Neural progenitor cell (in vitro differentiated cells): ENCODE data around the gene PLOD3. TPM values are rescaled to one million over a fixed set of nuclear protein-coding genes. Genes with fewer than 3 reads are reported as not detected.
A peak's percentile ranks its signal among the peaks of the same experiment; 100 is the strongest.

Experiments
- DNase-seq: peaks from one replicate; pipeline ENCODE4 v3.0.0-alpha.2; 2016; ENCODE audit warnings: low spot score
- H2AFZ ChIP-seq: fragments of 200-600 bp; sonication (generic); replicated peaks from 2 replicates; pipeline ENCODE4 v1.6.1; 2016; ENCODE audit warnings: antibody characterized with exemption
- H3F3A ChIP-seq: fragments of 200-600 bp; sonication (generic); 2 replicates; pipeline ENCODE4 v1.6.1; 2016; ENCODE audit warnings: antibody characterized with exemption, low read depth
- H3K27ac ChIP-seq: fragments of 200-600 bp; sonication (generic); 2 replicates; pipeline ENCODE4 v1.5.1; 2016; ENCODE audit warnings: mild to moderate bottlenecking
- H3K27me3 ChIP-seq: fragments of 200-600 bp; sonication (generic); 2 replicates; pipeline ENCODE4 v1.6.1; 2016; ENCODE audit warnings: mild to moderate bottlenecking, moderate library complexity
- H3K36me3 ChIP-seq: fragments of 200-600 bp; sonication (generic); 2 replicates; pipeline ENCODE4 v1.5.1; 2016
- H3K4me1 ChIP-seq: fragments of 200-600 bp; sonication (generic); 2 replicates; pipeline ENCODE4 v1.6.1; 2016; ENCODE audit warnings: mixed run types
- H3K4me2 ChIP-seq: fragments of 200-600 bp; sonication (generic); 2 replicates; pipeline ENCODE4 v1.6.1; 2016
- H3K4me3 ChIP-seq: fragments of 200-600 bp; sonication (generic); 2 replicates; pipeline ENCODE4 v1.5.1; 2016
- H3K79me2 ChIP-seq: fragments of 200-600 bp; sonication (generic); 2 replicates; pipeline ENCODE4 v1.6.1; 2016; ENCODE audit warnings: low read depth
- H3K9ac ChIP-seq: fragments of 200-600 bp; sonication (generic); 2 replicates; pipeline ENCODE4 v1.6.1; 2016
- H3K9me3 ChIP-seq: fragments of 200-600 bp; sonication (generic); 2 replicates; pipeline ENCODE4 v1.5.1; 2016; ENCODE audit warnings: low read depth
- H4K20me1 ChIP-seq: fragments of 200-600 bp; sonication (generic); 2 replicates; pipeline ENCODE4 v1.6.1; 2016; ENCODE audit warnings: low read depth
- H3K27ac Mint-ChIP-seq: 3 replicates; pipeline ENCODE4 v1.8.0; 2021; ENCODE audit warnings: mixed read lengths
- H3K27me3 Mint-ChIP-seq: 2 replicates; pipeline ENCODE4 v1.8.0; 2022; ENCODE audit warnings: low read depth, mild to moderate bottlenecking, inconsistent platforms, moderate library complexity, mixed read lengths; ENCODE audit not compliant: insufficient read depth
- H3K36me3 Mint-ChIP-seq: 3 replicates; pipeline ENCODE4 v1.8.0; 2021; ENCODE audit warnings: mixed read lengths
- H3K4me1 Mint-ChIP-seq: 3 replicates; pipeline ENCODE4 v1.8.0; 2021; ENCODE audit warnings: mixed read lengths
- H3K4me3 Mint-ChIP-seq: 3 replicates; pipeline ENCODE4 v1.8.0; 2021; ENCODE audit warnings: mild to moderate bottlenecking, moderate library complexity, mixed read lengths
- H3K9me3 Mint-ChIP-seq: 3 replicates; pipeline ENCODE4 v1.8.0; 2020; ENCODE audit warnings: mixed read lengths
- CTCF ChIP-seq: fragments of 200-600 bp; sonication (generic); IDR thresholded peaks from 2 replicates; pipeline ENCODE4 v1.5.1; 2017; ENCODE audit warnings: antibody characterized with exemption, mild to moderate bottlenecking
- EZH2 ChIP-seq: fragments of 200-600 bp; sonication (generic); IDR thresholded peaks from 2 replicates; pipeline ENCODE4 v1.6.1; 2017; ENCODE audit warnings: antibody characterized with exemption, mild to moderate bottlenecking, moderate library complexity
- EZH2phosphoT487 ChIP-seq: fragments of 200-600 bp; sonication (generic); IDR thresholded peaks from 2 replicates; pipeline ENCODE4 v1.6.1; 2017; ENCODE audit warnings: antibody characterized with exemption
- total RNA-seq: library from RNA; depleted of rRNA; stranded (reverse); fragments of >200 nt; gene quantifications from 2 replicates; pipeline ENCODE4 v1.2.3, GENCODE V29; 2015; ENCODE audit warnings: low replicate concordance

The PLOD3 gene
- total RNA-seq, 1 donor from 2014 or later, result 9.4 TPM

- no peaks in the 10 kb centered on the region for H3K79me2 ChIP-seq
- no peaks in the 10 kb centered on the region for H3K36me3 Mint-ChIP-seq
- H3K4me3 Mint-ChIP-seq, result peak overlapping the region; percentile 77
- no peak overlapping the region for H3K9ac ChIP-seq
- H3F3A ChIP-seq, result peaks cover 31% of the 10 kb centered on the region
- H3K36me3 ChIP-seq, result no peaks in the 10 kb centered on the region
- no peak for TF ChIP-seq EZH2
- H3K27me3 ChIP-seq, result peaks cover 100% of the 10 kb centered on the region
- DNase-seq, result no peak
- peaks cover 70% of the 10 kb centered on the region for H4K20me1 ChIP-seq
- no peaks in the 10 kb centered on the region for H3K9me3 ChIP-seq
- no peak overlapping the region for H3K27ac ChIP-seq
- H3K4me1 Mint-ChIP-seq, result peaks cover 63% of the 10 kb centered on the region
- H3K27ac Mint-ChIP-seq, result no peak overlapping the region
- no peak overlapping the region for H2AFZ ChIP-seq
- H3K27me3 Mint-ChIP-seq, result peaks cover 71% of the 10 kb centered on the region
- H3K4me1 ChIP-seq, result peaks cover 46% of the 10 kb centered on the region
- H3K9me3 Mint-ChIP-seq, result no peaks in the 10 kb centered on the region
- H3K4me2 ChIP-seq, result peak overlapping the region; percentile 69
- H3K4me3 ChIP-seq, result no peak overlapping the region
Measured at GRCh38 chr7:101166648-101166908, 50.8 kb downstream of the PLOD3 start.

GRCh38 chr7:101165958-101166647 is 51.3 kb downstream of the PLOD3 start:
- peak overlapping the region; percentile 77 for H3K4me3 Mint-ChIP-seq
- H3K27me3 Mint-ChIP-seq, result peaks cover 67% of the 10 kb centered on the region
- H3K27ac ChIP-seq, result no peak overlapping the region
- peak; percentile 53 for DNase-seq
- H3K4me1 Mint-ChIP-seq, result peaks cover 59% of the 10 kb centered on the region
- H2AFZ ChIP-seq, result no peak overlapping the region
- peak overlapping the region; percentile 33 for H3K4me3 ChIP-seq
- H3K4me1 ChIP-seq, result peaks cover 46% of the 10 kb centered on the region
- peaks cover 100% of the 10 kb centered on the region for H3K27me3 ChIP-seq
- H4K20me1 ChIP-seq, result peaks cover 70% of the 10 kb centered on the region
- no peak for TF ChIP-seq CTCF
- no peak for TF ChIP-seq EZH2phosphoT487
- no peak for TF ChIP-seq EZH2
- no peaks in the 10 kb centered on the region for H3K9me3 Mint-ChIP-seq
- H3K36me3 ChIP-seq, result no peaks in the 10 kb centered on the region
- H3F3A ChIP-seq, result peaks cover 35% of the 10 kb centered on the region
- peak overlapping the region; percentile 69 for H3K4me2 ChIP-seq
- H3K79me2 ChIP-seq, result no peaks in the 10 kb centered on the region
- no peaks in the 10 kb centered on the region for H3K9me3 ChIP-seq
- H3K9ac ChIP-seq, result no peak overlapping the region
- H3K27ac Mint-ChIP-seq, result no peak overlapping the region
- no peaks in the 10 kb centered on the region for H3K36me3 Mint-ChIP-seq

DNA sequence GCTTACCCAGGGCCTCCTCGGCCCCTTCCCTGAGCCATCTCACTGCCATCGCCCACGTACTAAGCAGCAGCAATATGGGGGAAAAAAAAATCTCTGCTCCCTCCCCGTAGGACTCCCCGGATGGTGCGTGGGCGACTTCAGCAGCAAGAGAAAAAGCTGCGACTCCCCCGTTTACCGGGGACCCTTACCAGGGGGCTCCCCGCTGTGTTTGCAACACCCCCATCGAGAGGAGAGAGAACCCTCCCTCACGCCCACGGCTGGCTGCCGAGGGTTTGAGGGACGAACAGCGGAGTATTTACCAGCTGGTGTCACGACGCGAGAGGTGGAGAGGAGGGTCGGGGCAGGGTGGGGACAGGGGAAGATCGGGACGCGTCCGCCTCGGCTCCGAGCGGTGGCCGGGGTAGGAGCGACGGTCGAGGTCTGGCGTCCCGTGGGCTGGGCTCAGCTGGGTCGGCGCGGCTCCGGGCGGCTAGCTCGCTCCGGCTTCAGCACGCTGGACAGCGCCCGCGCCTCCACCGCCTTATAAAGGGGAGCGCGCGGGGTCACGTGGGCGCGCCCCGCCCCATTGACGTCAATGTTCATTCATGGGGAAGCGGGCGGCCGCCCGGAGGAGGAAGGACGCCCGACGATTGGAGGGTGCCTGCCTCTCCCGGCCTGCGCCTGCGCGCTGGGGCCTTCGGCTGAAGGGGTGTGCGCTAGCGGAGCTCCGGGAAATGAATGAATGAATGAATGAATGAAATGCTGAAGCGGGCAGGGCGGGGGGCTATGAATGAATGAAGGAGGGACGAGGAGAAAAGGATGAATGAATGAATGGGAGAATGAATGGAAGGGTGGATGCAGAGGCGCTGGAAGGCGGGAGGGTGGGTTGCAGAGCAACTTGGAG is 52.1 kb downstream of the PLOD3 start, which contains the start of gene VGF:
Gene VGF (minus strand): TSS at position 495 of the 883 bp plus-strand sequence. CDS start 726 bp downstream, outside the sequence.
- Mint-ChIP-seq H3K27ac (no peak within 1 kb of the TSS), H3K27me3 (peaks cover 60% of the 10 kb centered on the region), H3K36me3 (peaks cover under 1% of the 10 kb centered on the region), H3K4me1 (peaks cover 51% of the 10 kb centered on the region), H3K9me3 (no peaks in the 10 kb centered on the region), H3K4me3 (peak within 1 kb of the TSS; percentile 77)
- Histone ChIP-seq H3K4me3 (peak within 1 kb of the TSS; percentile 51), H3K4me2 (peak within 1 kb of the TSS; percentile 84), H3K4me1 (peaks cover 45% of the 10 kb centered on the region), H3F3A (peaks cover 36% of the 10 kb centered on the region), H2AFZ (no peak within 1 kb of the TSS), H3K36me3 (no peaks in the 10 kb centered on the region), H3K9me3 (no peaks in the 10 kb centered on the region), H3K27ac (no peak within 1 kb of the TSS), H4K20me1 (peaks cover 67% of the 10 kb centered on the region), H3K9ac (no peak within 1 kb of the TSS), H3K79me2 (no peaks in the 10 kb centered on the region), H3K27me3 (peaks cover 96% of the 10 kb centered on the region)
- DNase-seq, result peak; percentile 99
- no peak for TF ChIP-seq CTCF
- no peak for TF ChIP-seq EZH2
- TF ChIP-seq EZH2phosphoT487, result no peak
